ENCODE measurements around the gene NPPA.

Gene NPPA

GRCh38 chr1:11875094-11875493 lies 27.5 kb upstream of the NPPA start:
- Histone ChIP-seq H3K27me3 (ENCODE audit: insufficient read depth, poor library complexity, severe bottlenecking) (peaks cover 4% of the 10 kb centered on the region), H3K36me3 (ENCODE audit: low read depth) (no peaks in the 10 kb centered on the region), H3K4me1 (ENCODE audit: insufficient read depth, poor library complexity, severe bottlenecking) (no peaks in the 10 kb centered on the region), H3K9me3 (ENCODE audit: severe bottlenecking) (no peaks in the 10 kb centered on the region), H3K4me3 (ENCODE audit: severe bottlenecking) (no peak overlapping the region), H3K27ac (ENCODE audit: poor library complexity, severe bottlenecking) (no peak overlapping the region)
- no peak for TF ChIP-seq CTCF (IDR thresholded peaks at IDR 0.05; ENCODE audit: poor library complexity, severe bottlenecking)
- no peak for DNase-seq (ENCODE audit: low spot score)
- ATAC-seq (ENCODE audit: low read depth) = no peak

- ATAC-seq (ENCODE audit: low read depth) (no peak), DNase-seq (ENCODE audit: low spot score) (no peak)
- no peaks in the 10 kb centered on the region for H3K36me3 ChIP-seq (ENCODE audit: low read depth)
- H3K9me3 ChIP-seq (ENCODE audit: severe bottlenecking) = no peaks in the 10 kb centered on the region
- no peak overlapping the region for H3K27ac ChIP-seq (ENCODE audit: poor library complexity, severe bottlenecking)
- H3K27me3 ChIP-seq (ENCODE audit: insufficient read depth, poor library complexity, severe bottlenecking) = peaks cover 4% of the 10 kb centered on the region
- no peak overlapping the region for H3K4me3 ChIP-seq (ENCODE audit: severe bottlenecking)
- no peaks in the 10 kb centered on the region for H3K4me1 ChIP-seq (ENCODE audit: insufficient read depth, poor library complexity, severe bottlenecking)
- TF ChIP-seq CTCF (IDR thresholded peaks at IDR 0.05; ENCODE audit: poor library complexity, severe bottlenecking) = no peak
Observed at GRCh38 chr1:11874624-11875023, 27.0 kb upstream of the NPPA start.

- H3K27ac ChIP-seq (ENCODE audit: poor library complexity, severe bottlenecking) = no peak overlapping the region
- no peak for DNase-seq (ENCODE audit: low spot score)
- ATAC-seq (ENCODE audit: low read depth) = no peak
- H3K9me3 ChIP-seq (ENCODE audit: severe bottlenecking) = no peaks in the 10 kb centered on the region
- peaks cover 4% of the 10 kb centered on the region for H3K27me3 ChIP-seq (ENCODE audit: insufficient read depth, poor library complexity, severe bottlenecking)
- no peaks in the 10 kb centered on the region for H3K4me1 ChIP-seq (ENCODE audit: insufficient read depth, poor library complexity, severe bottlenecking)
- no peaks in the 10 kb centered on the region for H3K36me3 ChIP-seq (ENCODE audit: low read depth)
- no peak for TF ChIP-seq CTCF (IDR thresholded peaks at IDR 0.05; ENCODE audit: poor library complexity, severe bottlenecking)
- no peak overlapping the region for H3K4me3 ChIP-seq (ENCODE audit: severe bottlenecking)
Observed at GRCh38 chr1:11874258-11874562, 26.6 kb upstream of the NPPA start.

- H3K4me1 ChIP-seq (ENCODE audit: insufficient read depth, poor library complexity, severe bottlenecking) = no peaks in the 10 kb centered on the region
- no peak for TF ChIP-seq CTCF (IDR thresholded peaks at IDR 0.05; ENCODE audit: poor library complexity, severe bottlenecking)
- DNase-seq (ENCODE audit: low spot score) (no peak), ATAC-seq (ENCODE audit: low read depth) (no peak)
- H3K36me3 ChIP-seq (ENCODE audit: low read depth) = no peaks in the 10 kb centered on the region
- H3K4me3 ChIP-seq (ENCODE audit: severe bottlenecking) = no peak overlapping the region
- no peak overlapping the region for H3K27ac ChIP-seq (ENCODE audit: poor library complexity, severe bottlenecking)
- peaks cover 4% of the 10 kb centered on the region for H3K27me3 ChIP-seq (ENCODE audit: insufficient read depth, poor library complexity, severe bottlenecking)
- H3K9me3 ChIP-seq (ENCODE audit: severe bottlenecking) = no peaks in the 10 kb centered on the region
Observed at GRCh38 chr1:11873395-11874257, 26.0 kb upstream of the NPPA start.

GRCh38 chr1:11872545-11872944 lies 25.0 kb upstream of the NPPA start:
- Histone ChIP-seq H3K9me3 (ENCODE audit: severe bottlenecking) (no peaks in the 10 kb centered on the region), H3K27me3 (ENCODE audit: insufficient read depth, poor library complexity, severe bottlenecking) (peaks cover 4% of the 10 kb centered on the region), H3K4me3 (ENCODE audit: severe bottlenecking) (no peak overlapping the region), H3K36me3 (ENCODE audit: low read depth) (no peaks in the 10 kb centered on the region), H3K27ac (ENCODE audit: poor library complexity, severe bottlenecking) (no peak overlapping the region), H3K4me1 (ENCODE audit: insufficient read depth, poor library complexity, severe bottlenecking) (no peaks in the 10 kb centered on the region)
- ATAC-seq (ENCODE audit: low read depth) = no peak
- no peak for TF ChIP-seq CTCF (IDR thresholded peaks at IDR 0.05; ENCODE audit: poor library complexity, severe bottlenecking)
- DNase-seq (ENCODE audit: low spot score) = no peak
